ENCODE data around the gene GPC6. TPM values are rescaled to one million over a fixed set of nuclear protein-coding genes. Genes with fewer than 3 reads are reported as not detected.

The GPC6 gene
- total and polyA plus RNA-seq, 2 donors (not counting 1 experiment from before 2014, with no cell fraction given), result not detected

DNA sequence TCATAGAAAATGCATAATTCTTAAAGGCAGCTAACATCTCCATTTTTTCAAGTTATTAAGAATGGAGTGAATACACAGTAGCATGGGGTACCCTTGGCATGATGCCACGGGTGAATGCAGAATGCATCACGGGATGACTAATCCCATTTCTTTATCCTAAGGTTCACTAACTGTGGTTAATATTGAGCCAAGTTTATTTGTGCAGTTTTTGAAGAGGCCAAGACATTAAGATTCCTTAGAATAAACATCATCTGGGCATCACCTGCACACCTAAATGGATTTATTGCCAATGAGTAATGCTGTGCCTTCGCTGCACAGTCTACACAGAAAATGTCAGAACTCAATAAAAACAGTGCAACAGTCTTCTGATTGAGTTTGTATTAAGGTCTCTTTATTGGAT, 333.1 kb downstream of the GPC6 start:
- H3K27ac ChIP-seq (ENCODE audit: low read length in 2 of 2), result no peak overlapping the region
- CTCF ChIA-PET, result no interaction called here
- TF ChIP-seq, protein P1, sequence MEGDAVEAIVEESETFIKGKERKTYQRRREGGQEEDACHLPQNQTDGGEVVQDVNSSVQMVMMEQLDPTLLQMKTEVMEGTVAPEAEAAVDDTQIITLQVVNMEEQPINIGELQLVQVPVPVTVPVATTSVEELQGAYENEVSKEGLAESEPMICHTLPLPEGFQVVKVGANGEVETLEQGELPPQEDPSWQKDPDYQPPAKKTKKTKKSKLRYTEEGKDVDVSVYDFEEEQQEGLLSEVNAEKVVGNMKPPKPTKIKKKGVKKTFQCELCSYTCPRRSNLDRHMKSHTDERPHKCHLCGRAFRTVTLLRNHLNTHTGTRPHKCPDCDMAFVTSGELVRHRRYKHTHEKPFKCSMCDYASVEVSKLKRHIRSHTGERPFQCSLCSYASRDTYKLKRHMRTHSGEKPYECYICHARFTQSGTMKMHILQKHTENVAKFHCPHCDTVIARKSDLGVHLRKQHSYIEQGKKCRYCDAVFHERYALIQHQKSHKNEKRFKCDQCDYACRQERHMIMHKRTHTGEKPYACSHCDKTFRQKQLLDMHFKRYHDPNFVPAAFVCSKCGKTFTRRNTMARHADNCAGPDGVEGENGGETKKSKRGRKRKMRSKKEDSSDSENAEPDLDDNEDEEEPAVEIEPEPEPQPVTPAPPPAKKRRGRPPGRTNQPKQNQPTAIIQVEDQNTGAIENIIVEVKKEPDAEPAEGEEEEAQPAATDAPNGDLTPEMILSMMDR (IDR thresholded peaks at IDR 0.05), result no peak
- TF ChIP-seq EZH2 (IDR thresholded peaks at IDR 0.05; ENCODE audit: borderline replicate concordance, insufficient read depth, low read depth, low read length, poor library complexity, severe bottlenecking), result no peak
- H3K4me3 ChIP-seq (ENCODE audit: control extremely low read depth in 1 of 5, extremely low read depth in 1 of 5, insufficient read depth in 1 of 5, low read depth in 2 of 5, low read length in 4 of 5), result no peak overlapping the region
- H2AFZ ChIP-seq (ENCODE audit: insufficient read depth, low read depth, low read length, poor library complexity, severe bottlenecking), result no peak overlapping the region
- H3K9ac ChIP-seq (ENCODE audit: low read length), result no peak overlapping the region
- no peaks in the 10 kb centered on the region for H3K4me1 ChIP-seq (ENCODE audit: control insufficient read depth in 2 of 2, insufficient read depth in 2 of 2, low read length in 2 of 2)
- POLR2A ChIA-PET, result no interaction called here
- Mint-ChIP-seq H3K27ac (no peak overlapping the region), H3K4me1 (no peaks in the 10 kb centered on the region), H3K4me3 (no peak overlapping the region), H3K27me3 (no peaks in the 10 kb centered on the region), H3K9me3 (ENCODE audit: insufficient read depth) (peaks cover 5% of the 10 kb centered on the region)
- H3K36me3 ChIP-seq (replicated peaks in 1 of 2; ENCODE audit: control extremely low read depth in 1 of 2, control insufficient read depth in 1 of 2, extremely low read depth in 1 of 2, insufficient read depth in 2 of 2, low read length in 1 of 2), result no peaks in the 10 kb centered on the region
- H3K27me3 ChIP-seq (replicated peaks in 1 of 4; ENCODE audit: control extremely low read depth in 1 of 4, control insufficient read depth in 3 of 4, insufficient read depth in 4 of 4, low read length in 3 of 4), result no peaks in the 10 kb centered on the region
- no CpG with 5 or more reads among the region's 3 CpGs for WGBS (ENCODE audit: insufficient coverage)
- no peaks in the 10 kb centered on the region for H3K79me2 ChIP-seq (ENCODE audit: control insufficient read depth, insufficient read depth, low read length)
- ATAC-seq (ENCODE audit: low read depth) (no peak), DNase-seq (no peak)
- intact Hi-C loops (cut with micrococcal nuclease), result no loop called here
- peaks cover 0 to 1% (median 0%) of the 10 kb centered on the region in 3 donors for H3K9me3 ChIP-seq (ENCODE audit: control extremely low read depth in 1 of 3, control insufficient read depth in 2 of 3, insufficient read depth in 1 of 3, low read length in 2 of 3)
- H3K4me2 ChIP-seq (replicated peaks; ENCODE audit: low read depth, low read length, poor library complexity, severe bottlenecking), result no peak overlapping the region
- no peaks in the 10 kb centered on the region for H4K20me1 ChIP-seq (ENCODE audit: control insufficient read depth, insufficient read depth, low read length, poor library complexity, severe bottlenecking)

DNA sequence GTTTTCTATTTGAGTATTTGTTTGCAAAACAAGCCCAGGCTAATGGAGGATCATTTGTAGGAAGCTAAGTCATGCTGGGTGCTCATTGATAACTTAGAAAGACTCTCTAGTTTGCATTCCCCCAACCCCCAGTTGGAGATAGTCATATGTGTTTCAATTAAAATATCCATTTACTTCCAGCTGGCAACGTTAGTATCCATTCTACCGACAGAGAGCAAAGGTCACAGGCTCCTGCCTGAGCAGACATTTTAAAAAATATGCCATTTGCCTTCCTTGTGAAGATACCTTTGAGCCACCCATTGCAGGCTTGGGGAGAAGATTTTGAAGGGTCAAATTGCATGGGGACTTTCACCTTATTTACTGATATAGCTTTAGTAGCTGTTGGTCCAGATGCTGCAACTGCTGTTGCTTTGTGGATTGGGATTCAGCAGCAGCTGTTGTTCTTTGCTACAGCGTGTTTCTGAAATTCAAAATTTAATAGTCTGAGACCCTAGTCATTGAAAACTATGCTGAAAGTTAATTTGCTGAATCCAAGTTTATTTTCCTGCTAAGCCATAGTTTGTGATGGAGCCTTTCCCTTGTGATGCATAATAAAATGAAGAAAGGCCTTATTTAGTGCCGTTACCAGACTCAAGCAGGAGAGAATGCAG, 335.1 kb downstream of the GPC6 start:
- CTCF ChIA-PET, result no interaction called here
- Histone ChIP-seq H3K4me3 (ENCODE audit: control extremely low read depth in 1 of 5, extremely low read depth in 1 of 5, insufficient read depth in 1 of 5, low read depth in 2 of 5, low read length in 4 of 5) (no peak overlapping the region), H3K79me2 (ENCODE audit: control insufficient read depth, insufficient read depth, low read length) (no peaks in the 10 kb centered on the region), H3K27ac (ENCODE audit: low read length in 2 of 2) (no peak overlapping the region), H2AFZ (ENCODE audit: insufficient read depth, low read depth, low read length, poor library complexity, severe bottlenecking) (no peak overlapping the region), H3K27me3 (replicated peaks in 1 of 4; ENCODE audit: control extremely low read depth in 1 of 4, control insufficient read depth in 3 of 4, insufficient read depth in 4 of 4, low read length in 3 of 4) (no peaks in the 10 kb centered on the region), H3K36me3 (replicated peaks in 1 of 2; ENCODE audit: control extremely low read depth in 1 of 2, control insufficient read depth in 1 of 2, extremely low read depth in 1 of 2, insufficient read depth in 2 of 2, low read length in 1 of 2) (no peaks in the 10 kb centered on the region), H3K9me3 (ENCODE audit: control extremely low read depth in 1 of 3, control insufficient read depth in 2 of 3, insufficient read depth in 1 of 3, low read length in 2 of 3) (peaks cover 0 to 1% (median 0%) of the 10 kb centered on the region in 3 donors), H3K9ac (ENCODE audit: low read length) (no peak overlapping the region), H3K4me2 (replicated peaks; ENCODE audit: low read depth, low read length, poor library complexity, severe bottlenecking) (no peak overlapping the region), H3K4me1 (ENCODE audit: control insufficient read depth in 2 of 2, insufficient read depth in 2 of 2, low read length in 2 of 2) (no peaks in the 10 kb centered on the region), H4K20me1 (ENCODE audit: control insufficient read depth, insufficient read depth, low read length, poor library complexity, severe bottlenecking) (no peaks in the 10 kb centered on the region)
- ATAC-seq (ENCODE audit: low read depth) (no peak), DNase-seq (no peak)
- H3K27me3 Mint-ChIP-seq, result no peaks in the 10 kb centered on the region
- WGBS (ENCODE audit: insufficient coverage), result 82% methylated on average over 3 of the region's 4 CpGs
- H3K27ac Mint-ChIP-seq, result no peak overlapping the region
- H3K9me3 Mint-ChIP-seq (ENCODE audit: insufficient read depth), result peaks cover 5% of the 10 kb centered on the region
- POLR2A ChIA-PET, result no interaction called here
- TF ChIP-seq EZH2 (IDR thresholded peaks at IDR 0.05; ENCODE audit: borderline replicate concordance, insufficient read depth, low read depth, low read length, poor library complexity, severe bottlenecking), result no peak
- TF ChIP-seq, protein P1 (IDR thresholded peaks at IDR 0.05), result no peak
- intact Hi-C loops (cut with micrococcal nuclease), result no loop called here
- H3K4me1 Mint-ChIP-seq, result no peaks in the 10 kb centered on the region
- H3K4me3 Mint-ChIP-seq, result no peak overlapping the region

Data from B cell (primary cell).